Erythroblast (primary cell): ENCODE measurements around the gene CELF4.

Experiments used
- GATA1 ChIP-seq: IDR thresholded peaks from 2 replicates; pipeline ENCODE4 v1.6.1; 2011; ENCODE audit warnings: low read depth, mild to moderate bottlenecking, control low read depth, low read length, moderate library complexity
- POLR2A ChIP-seq: IDR thresholded peaks from 2 replicates; pipeline ENCODE4 v1.6.1; 2011; ENCODE audit warnings: mild to moderate bottlenecking, low read length

- TF ChIP-seq POLR2A, result no peak
- no peak for TF ChIP-seq GATA1
Measured at GRCh38 chr18:37285825-37286224, 279.8 kb downstream of the CELF4 start.
